Lower leg skin (tissue), 3 donors: ENCODE measurements around the gene ERCC4.

Source experiments
- CTCF ChIP-seq, 3 donors: fragments of 450-650 bp; IDR thresholded peaks; one replicate each; pipeline ENCODE4 v1.5.1; 2016; ENCODE audit warnings: antibody characterized with exemption in 3 of 3, mild to moderate bottlenecking in 3 of 3, moderate library complexity in 2 of 3
- POLR2A ChIP-seq, 2 donors: fragments of 450-650 bp; IDR thresholded peaks; one replicate each; pipeline ENCODE4 v1.6.1; 2016 to 2017; ENCODE audit warnings: antibody characterized with exemption in 2 of 2, mild to moderate bottlenecking in 1 of 2, moderate library complexity in 1 of 2

GRCh38 chr16:13883881-13884280, 36.1 kb upstream of the ERCC4 start:
- TF ChIP-seq CTCF (IDR thresholded peaks at IDR 0.05) (no peak), POLR2A (IDR thresholded peaks at IDR 0.05) (no peak)
